ENCODE measurements around the gene ARHGAP45. TPM values are rescaled to one million over a fixed set of nuclear protein-coding genes. Genes with fewer than 3 reads are reported as not detected.

Gene ARHGAP45
- total RNA-seq, 2 donors from 2014 or later, result 320 to 338 TPM

DNA sequence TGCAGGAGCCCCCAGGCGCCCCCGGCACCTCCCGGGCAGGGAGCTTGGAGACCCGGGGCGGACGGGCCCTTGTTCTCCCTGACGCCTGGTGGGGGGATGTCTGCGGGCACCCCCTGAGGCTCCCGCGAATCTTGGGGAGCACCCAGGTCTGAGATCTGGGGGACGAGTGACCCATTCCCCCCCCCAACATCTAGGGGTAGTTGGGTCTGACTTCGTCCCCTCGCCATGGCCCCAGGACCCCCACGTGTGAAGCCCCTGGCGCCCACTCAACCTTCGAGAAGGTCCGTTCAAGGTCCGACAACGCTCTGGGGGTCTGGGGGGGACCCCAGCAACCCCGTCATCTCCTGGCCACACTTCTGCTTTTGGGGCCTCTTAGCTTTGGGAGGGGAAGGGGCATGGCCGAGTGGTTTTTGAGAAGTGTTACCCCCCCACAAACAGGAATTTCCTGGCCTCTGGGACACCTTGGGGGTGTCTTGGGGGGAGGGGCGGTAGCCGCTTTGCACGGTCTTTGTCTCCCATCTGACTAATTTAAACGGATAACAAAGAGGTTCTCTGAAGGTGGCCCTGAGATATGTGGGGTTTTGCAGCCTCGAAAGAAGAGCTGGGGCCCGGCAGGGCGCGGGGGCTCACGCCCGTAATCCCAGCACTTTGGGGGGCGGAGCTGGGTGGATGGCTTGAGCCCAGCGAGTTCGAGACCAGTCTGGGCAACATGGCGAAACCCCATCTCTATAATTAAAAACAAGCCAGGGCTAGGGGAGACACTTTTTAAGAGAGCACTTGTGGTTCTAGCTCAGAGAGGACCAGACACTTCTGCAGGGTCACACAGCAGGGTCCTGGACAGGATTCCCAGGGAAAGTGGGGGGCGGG, 40.0 kb upstream of the ARHGAP45 start:
- peak overlapping the region; percentile 62 to 77 for H3K27ac Mint-ChIP-seq
- H3K27me3 Mint-ChIP-seq, result no peaks in the 10 kb centered on the region
- H3K4me3 Mint-ChIP-seq, result peak overlapping the region; percentile 88
- DNase-seq (ENCODE audit: low spot score) (no peak), ATAC-seq (peak in 1 of 2 donors; percentile 1)
- no peaks in the 10 kb centered on the region for H3K9me3 Mint-ChIP-seq
- H3K4me1 Mint-ChIP-seq (ENCODE audit: low read depth in 2 of 2), result peaks cover 18 to 19% of the 10 kb centered on the region in 2 donors
- no peaks in the 10 kb centered on the region for H3K36me3 Mint-ChIP-seq

- H3K4me3 Mint-ChIP-seq, result peak overlapping the region; percentile 88
- no peaks in the 10 kb centered on the region for H3K36me3 Mint-ChIP-seq
- peaks cover 18 to 19% of the 10 kb centered on the region in 2 donors for H3K4me1 Mint-ChIP-seq (ENCODE audit: low read depth in 2 of 2)
- H3K27me3 Mint-ChIP-seq, result no peaks in the 10 kb centered on the region
- DNase-seq (ENCODE audit: low spot score), result no peak
- H3K9me3 Mint-ChIP-seq, result no peaks in the 10 kb centered on the region
- H3K27ac Mint-ChIP-seq, result peak overlapping the region; percentile 62 to 77
- no peak for ATAC-seq
Measured at GRCh38 chr19:1027650-1028061, 39.3 kb upstream of the ARHGAP45 start.

GRCh38 chr19:1028062-1028926, 38.7 kb upstream of the ARHGAP45 start:
- Mint-ChIP-seq H3K4me3 (peak overlapping the region; percentile 88), H3K27me3 (no peaks in the 10 kb centered on the region), H3K27ac (peak overlapping the region; percentile 62 to 77), H3K9me3 (no peaks in the 10 kb centered on the region), H3K4me1 (ENCODE audit: low read depth in 2 of 2) (peaks cover 19% of the 10 kb centered on the region in 2 donors), H3K36me3 (no peaks in the 10 kb centered on the region)
- ATAC-seq, result peak; percentile 40 to 59
- no peak for DNase-seq (ENCODE audit: low spot score)

- Mint-ChIP-seq H3K9me3 (no peaks in the 10 kb centered on the region), H3K27ac (no peak overlapping the region), H3K36me3 (no peaks in the 10 kb centered on the region), H3K4me1 (ENCODE audit: low read depth in 2 of 2) (peaks cover 15 to 22% of the 10 kb centered on the region in 2 donors), H3K27me3 (no peaks in the 10 kb centered on the region), H3K4me3 (no peak overlapping the region)
- ATAC-seq (no peak), DNase-seq (ENCODE audit: low spot score) (no peak)
Measured at GRCh38 chr19:1032264-1032867, 34.6 kb upstream of the ARHGAP45 start.

GRCh38 chr19:1035998-1036621, 30.9 kb upstream of the ARHGAP45 start:
- no peak for ATAC-seq
- Mint-ChIP-seq H3K4me3 (no peak overlapping the region), H3K27ac (no peak overlapping the region), H3K36me3 (no peaks in the 10 kb centered on the region), H3K27me3 (no peaks in the 10 kb centered on the region), H3K4me1 (ENCODE audit: low read depth in 2 of 2) (peaks cover 29 to 42% of the 10 kb centered on the region in 2 donors), H3K9me3 (no peaks in the 10 kb centered on the region)
- no peak for DNase-seq (ENCODE audit: low spot score)

GRCh38 chr19:1037621-1038064, 29.3 kb upstream of the ARHGAP45 start:
- H3K4me1 Mint-ChIP-seq (ENCODE audit: low read depth in 2 of 2), result peaks cover 29 to 42% of the 10 kb centered on the region in 2 donors

GRCh38 chr19:1038978-1039645, 27.9 kb upstream of the ARHGAP45 start:
- Mint-ChIP-seq H3K4me1 (ENCODE audit: low read depth in 2 of 2) (peaks cover 29 to 39% of the 10 kb centered on the region in 2 donors), H3K27me3 (no peaks in the 10 kb centered on the region)

More at GRCh38 chr19:1037621-1038064, 29.3 kb upstream of the ARHGAP45 start:
- no peak for ATAC-seq
- peak overlapping the region; percentile 81 for H3K4me3 Mint-ChIP-seq
- H3K27ac Mint-ChIP-seq, result peak overlapping the region; percentile 80 to 96
- H3K27me3 Mint-ChIP-seq, result no peaks in the 10 kb centered on the region
- no peaks in the 10 kb centered on the region for H3K9me3 Mint-ChIP-seq
- DNase-seq (ENCODE audit: low spot score), result no peak
- no peaks in the 10 kb centered on the region for H3K36me3 Mint-ChIP-seq

DNA sequence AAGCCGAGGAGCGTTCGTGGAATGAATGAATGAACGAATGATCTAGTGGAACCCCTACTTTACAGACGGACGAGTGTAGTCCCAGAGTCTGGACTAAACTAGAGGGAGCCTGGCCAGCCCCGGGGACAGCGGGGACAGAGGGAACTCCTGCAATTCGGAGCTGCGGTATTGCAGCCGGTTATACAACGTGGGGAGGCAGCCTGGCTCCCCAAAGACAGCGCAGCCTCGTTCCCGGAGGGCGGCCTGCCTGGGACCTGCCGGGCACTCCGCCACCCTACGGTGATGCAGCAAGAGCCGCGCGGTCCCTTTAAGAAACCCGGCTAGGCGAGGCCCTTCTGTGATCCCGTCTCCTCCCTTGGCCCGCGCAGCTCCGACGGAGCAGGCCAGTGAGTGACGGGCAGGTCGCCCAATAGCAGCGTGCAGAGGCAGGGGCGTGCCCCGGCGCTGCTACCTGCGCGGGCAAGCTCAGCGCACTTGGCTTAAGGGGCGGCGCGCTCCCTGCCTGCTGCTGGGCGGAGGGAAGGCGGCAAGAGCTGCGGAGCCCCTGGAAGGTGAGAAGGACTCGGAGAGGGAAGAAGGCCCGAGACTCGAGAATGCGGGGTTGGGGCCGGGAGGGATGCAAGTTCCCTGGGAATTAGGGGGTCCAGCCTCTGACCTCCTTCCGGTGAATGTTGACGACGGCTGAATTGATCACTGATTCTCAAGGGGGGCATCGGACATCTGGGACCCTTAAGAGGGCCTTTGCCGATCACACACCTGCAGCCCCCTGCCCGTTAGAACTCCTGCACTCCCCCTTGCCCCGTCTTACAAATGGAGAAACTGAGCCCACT, 27.1 kb upstream of the ARHGAP45 start, which contains the start of gene ABCA7:
Gene ABCA7 (plus strand): TSS at position 462 of the 830 bp plus-strand sequence. CDS start 1,255 bp downstream, outside the sequence.
- H3K4me1 Mint-ChIP-seq (ENCODE audit: low read depth in 2 of 2), result peaks cover 29 to 39% of the 10 kb centered on the region in 2 donors
- no peaks in the 10 kb centered on the region for H3K36me3 Mint-ChIP-seq
- H3K9me3 Mint-ChIP-seq, result no peaks in the 10 kb centered on the region

More at GRCh38 chr19:1038978-1039645, 27.9 kb upstream of the ARHGAP45 start:
- Mint-ChIP-seq H3K9me3 (no peaks in the 10 kb centered on the region), H3K4me3 (peak overlapping the region; percentile 95), H3K36me3 (no peaks in the 10 kb centered on the region), H3K27ac (peak overlapping the region; percentile 80 to 96)
- DNase-seq (ENCODE audit: low spot score), result no peak
- ATAC-seq, result no peak

GRCh38 chr19:1040476-1041271, 26.3 kb upstream of the ARHGAP45 start:
- H3K27me3 Mint-ChIP-seq, result no peaks in the 10 kb centered on the region
- peak; percentile 94 for DNase-seq (ENCODE audit: low spot score)
- no peaks in the 10 kb centered on the region for H3K36me3 Mint-ChIP-seq
- H3K9me3 Mint-ChIP-seq, result no peaks in the 10 kb centered on the region
- peaks cover 29 to 36% of the 10 kb centered on the region in 2 donors for H3K4me1 Mint-ChIP-seq (ENCODE audit: low read depth in 2 of 2)
- peak overlapping the region; percentile 95 for H3K4me3 Mint-ChIP-seq
- peak overlapping the region; percentile 80 to 96 for H3K27ac Mint-ChIP-seq
- ATAC-seq, result peak; percentile 78 to 79

More for the DNA sequence above, 27.1 kb upstream of the ARHGAP45 start, which contains the start of gene ABCA7:
- no peaks in the 10 kb centered on the region for H3K27me3 Mint-ChIP-seq
- H3K4me3 Mint-ChIP-seq, result peak within 1 kb of the TSS; percentile 95
- ATAC-seq (peak; percentile 97 to 98), DNase-seq (ENCODE audit: low spot score) (peak; percentile 99)
- H3K27ac Mint-ChIP-seq, result peak within 1 kb of the TSS; percentile 80 to 96

GRCh38 chr19:1041272-1041834, 25.6 kb upstream of the ARHGAP45 start:
- no peak for ATAC-seq
- no peaks in the 10 kb centered on the region for H3K27me3 Mint-ChIP-seq
- H3K9me3 Mint-ChIP-seq, result no peaks in the 10 kb centered on the region
- H3K4me3 Mint-ChIP-seq, result peak overlapping the region; percentile 95
- H3K27ac Mint-ChIP-seq, result peak overlapping the region; percentile 80 to 96
- no peaks in the 10 kb centered on the region for H3K36me3 Mint-ChIP-seq
- peaks cover 29 to 35% of the 10 kb centered on the region in 2 donors for H3K4me1 Mint-ChIP-seq (ENCODE audit: low read depth in 2 of 2)
- DNase-seq (ENCODE audit: low spot score), result no peak
